Measurements from ENCODE around the gene UCKL1. TPM values are rescaled to one million over a fixed set of nuclear protein-coding genes. Genes with fewer than 3 reads are reported as not detected.

Gene UCKL1
- 10 to 100 TPM; 31.2 to 96.0 (median 50.0) TPM for total RNA-seq

DNA sequence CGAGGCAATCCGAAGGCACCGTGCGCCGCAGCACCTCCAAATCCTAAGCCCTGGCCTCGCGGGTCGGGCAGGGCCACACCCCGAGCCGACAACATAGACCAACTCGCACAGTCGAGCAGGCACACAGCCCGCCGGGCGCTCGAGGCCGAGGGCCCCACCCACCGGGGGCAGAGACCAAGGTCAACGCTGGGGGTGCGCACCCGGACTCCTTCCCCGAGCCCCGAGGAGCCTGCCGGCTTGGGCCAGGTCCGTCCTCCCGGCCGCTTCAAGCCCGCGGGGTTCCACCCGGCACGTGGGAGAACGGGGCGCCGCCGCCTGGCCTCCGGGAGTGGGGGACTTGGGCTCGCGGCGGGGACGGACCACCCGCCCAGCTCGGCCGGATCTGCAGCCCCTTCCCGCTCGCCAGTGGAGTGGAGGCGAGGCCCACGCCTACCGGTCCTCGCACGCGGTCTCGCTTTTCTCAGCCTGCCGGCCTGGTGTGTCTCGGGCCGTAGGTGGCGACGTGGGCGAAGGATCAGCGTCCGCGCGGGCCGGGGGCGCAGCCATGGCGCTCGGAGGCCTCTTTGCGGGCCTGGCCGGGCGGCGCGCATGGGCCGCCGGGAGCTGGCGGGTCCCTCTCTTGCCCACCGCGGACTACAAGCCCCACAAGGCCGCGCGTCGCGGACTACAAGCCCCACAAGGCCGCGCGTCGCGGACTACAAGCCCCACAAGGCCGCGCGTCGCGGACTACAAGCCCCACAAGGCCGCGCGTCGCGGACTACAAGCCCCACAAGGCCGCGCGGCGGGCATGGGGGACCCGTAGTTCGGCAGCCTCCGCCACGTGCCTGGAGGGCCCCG, at the start of gene UCKL1:
TSS of gene UCKL1 (minus strand) at position 590 of the 837 bp plus-strand sequence. CDS start at position 546, 44 bp downstream.
- Histone ChIP-seq H3K27ac (peak within 1 kb of the TSS; percentile 90 to 97 (median 95)), H3K4me1 (peaks cover 0 to 62% (median 47%) of the 10 kb centered on the region in 4 donors), H3K4me3 (peak within 1 kb of the TSS; percentile 89 to 97 (median 96)), H3K36me3 (peaks cover 0 to 24% (median 0%) of the 10 kb centered on the region in 3 donors), H3K9me3 (no peaks in the 10 kb centered on the region), H3K27me3 (no peaks in the 10 kb centered on the region)
- TF ChIP-seq CTCF (IDR thresholded peaks at IDR 0.05) (peak in 2 of 5 experiments; percentile 4 to 5), EP300 (IDR thresholded peaks at IDR 0.05) (peak in 1 of 2 donors; percentile 83), POLR2A (IDR thresholded peaks at IDR 0.05) (peak in 1 of 2 donors; percentile 81)
- peak; percentile 86 to 88 for DNase-seq (ENCODE audit: low spot score in 2 of 2)
- 1% methylated on average over 44 to 54 of the region's 105 CpGs for WGBS, 2 donors

DNA sequence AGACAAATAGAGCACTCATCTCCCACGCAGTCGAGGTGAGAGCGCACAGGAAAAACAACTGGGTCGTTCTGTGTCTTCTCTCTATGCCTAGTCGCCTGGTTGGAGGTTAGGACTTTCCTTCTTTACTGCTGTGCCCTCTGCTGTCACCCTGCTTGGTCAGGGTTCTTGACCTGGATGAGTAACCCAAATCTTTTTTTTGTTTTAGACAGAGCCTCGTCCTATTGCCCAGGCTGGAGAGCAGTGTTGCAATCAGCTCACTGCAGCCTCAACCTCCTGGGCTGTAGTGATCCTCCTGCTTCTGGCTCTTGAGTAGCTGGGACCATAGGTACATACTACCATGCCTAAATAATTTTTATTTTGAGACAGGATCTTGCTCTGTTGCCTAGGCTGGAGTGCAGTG, 49.2 kb upstream of the UCKL1 start:
- Histone ChIP-seq H3K27me3 (no peaks in the 10 kb centered on the region), H3K4me1 (no peaks in the 10 kb centered on the region), H3K9me3 (no peaks in the 10 kb centered on the region), H3K4me3 (no peak overlapping the region), H3K36me3 (peaks cover 0 to 100% (median 28%) of the 10 kb centered on the region in 3 donors), H3K27ac (no peak overlapping the region)
- WGBS, 2 donors: 75 to 76% methylated on average over 6 of the region's 6 CpGs
- DNase-seq (ENCODE audit: low spot score in 2 of 2): no peak
- no peak for TF ChIP-seq EP300 (IDR thresholded peaks at IDR 0.05)
- no peak for TF ChIP-seq CTCF (IDR thresholded peaks at IDR 0.05)
- no peak for TF ChIP-seq POLR2A (IDR thresholded peaks at IDR 0.05)

DNA sequence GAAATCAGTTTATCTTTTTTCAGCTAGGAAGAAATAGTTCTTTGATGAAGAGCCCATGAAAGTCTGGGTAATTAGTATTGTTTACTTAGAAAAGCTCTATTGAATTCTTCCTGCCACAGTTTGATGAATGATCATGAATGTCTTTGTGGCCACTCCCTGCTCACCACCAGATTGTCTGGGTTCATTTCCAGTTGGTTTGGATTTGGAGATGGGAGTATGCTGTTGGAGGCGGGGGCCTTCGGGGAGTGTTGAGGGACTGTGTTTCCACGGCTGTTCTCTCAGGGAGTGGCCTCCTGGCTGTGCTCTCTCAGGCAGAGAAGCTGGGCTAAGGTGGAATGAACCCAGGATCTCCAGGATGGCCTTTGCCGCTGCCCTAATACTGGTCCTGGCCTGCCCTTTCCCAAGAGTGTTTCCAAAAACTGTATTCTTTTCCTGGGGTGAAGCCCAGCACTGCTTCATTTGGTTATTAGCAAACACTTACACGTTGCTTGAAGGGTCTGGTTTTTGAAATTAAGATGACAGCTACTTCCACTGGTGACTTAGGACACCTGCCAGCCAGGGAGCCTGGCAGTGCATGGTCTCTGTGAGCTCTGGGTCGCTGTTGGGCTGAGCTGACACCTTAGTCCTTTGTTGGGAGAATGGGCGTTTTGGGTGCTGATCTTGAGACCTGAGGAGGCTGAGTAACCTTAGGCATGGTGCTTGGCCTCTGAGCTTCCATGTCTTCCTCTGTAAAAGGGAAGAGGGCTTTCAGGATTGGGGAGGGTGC, 47.9 kb upstream of the UCKL1 start:
- H3K9me3 ChIP-seq: no peaks in the 10 kb centered on the region
- TF ChIP-seq EP300 (IDR thresholded peaks at IDR 0.05): no peak
- no peak for TF ChIP-seq POLR2A (IDR thresholded peaks at IDR 0.05)
- TF ChIP-seq CTCF (IDR thresholded peaks at IDR 0.05): no peak
- H3K27me3 ChIP-seq: no peaks in the 10 kb centered on the region
- no peak overlapping the region for H3K4me3 ChIP-seq
- H3K27ac ChIP-seq: no peak overlapping the region
- DNase-seq (ENCODE audit: low spot score in 2 of 2): no peak
- 69 to 77% methylated on average over 6 to 7 of the region's 7 CpGs for WGBS, 2 donors
- H3K4me1 ChIP-seq: no peaks in the 10 kb centered on the region
- peaks cover 0 to 100% (median 22%) of the 10 kb centered on the region in 3 donors for H3K36me3 ChIP-seq

DNA sequence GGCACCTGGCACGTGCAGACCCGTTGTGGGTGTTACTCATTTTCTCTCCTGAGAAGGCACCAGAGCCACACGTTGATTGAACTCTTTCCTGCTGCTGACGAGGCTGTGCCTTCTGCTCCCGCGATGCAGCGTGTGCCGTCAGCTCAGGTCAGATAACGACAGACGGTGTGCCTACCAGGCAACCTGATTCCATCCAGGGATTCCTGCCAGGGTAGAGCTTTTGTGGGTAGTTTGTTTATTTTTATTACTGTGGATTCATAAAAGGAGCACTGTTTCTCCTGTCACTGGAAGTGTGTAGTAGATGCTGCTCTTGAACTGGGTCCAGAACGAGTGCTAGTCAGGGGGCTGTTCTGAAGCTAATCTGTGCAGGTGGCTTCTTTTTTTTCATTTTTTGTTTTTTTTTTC, 45.4 kb upstream of the UCKL1 start:
- Histone ChIP-seq H3K36me3 (peaks cover 0 to 100% (median 34%) of the 10 kb centered on the region in 3 donors), H3K4me1 (no peaks in the 10 kb centered on the region), H3K27me3 (no peaks in the 10 kb centered on the region), H3K9me3 (no peaks in the 10 kb centered on the region), H3K27ac (no peak overlapping the region), H3K4me3 (no peak overlapping the region)
- 72 to 81% methylated on average over 11 of the region's 11 CpGs for WGBS, 2 donors
- no peak for DNase-seq (ENCODE audit: low spot score in 2 of 2)
- no peak for TF ChIP-seq POLR2A (IDR thresholded peaks at IDR 0.05)
- no peak for TF ChIP-seq EP300 (IDR thresholded peaks at IDR 0.05)
- no peak for TF ChIP-seq CTCF (IDR thresholded peaks at IDR 0.05)
